K562 (cell line): ENCODE data around the gene KIF17. TPM values are rescaled to one million over a fixed set of nuclear protein-coding genes. Genes with fewer than 3 reads are reported as not detected.

Source experiments
- CBX1 ChIP-seq: sonication (generic); IDR thresholded peaks from 2 replicates; pipeline ENCODE4 v1.6.1; 2016; ENCODE audit warnings: antibody characterized with exemption, low read depth, mild to moderate bottlenecking
- DIDO1 ChIP-seq: fragments of 450-650 bp; IDR thresholded peaks from 2 replicates; pipeline ENCODE4 v1.6.1; 2016; ENCODE audit warnings: low read depth, missing biosample characterization, missing genetic modification characterization
- HNRNPK ChIP-seq: fragments of 200-400 bp; formaldehyde crosslinking; IDR thresholded peaks from one replicate; pipeline ENCODE4 v1.6.1; 2018; ENCODE audit warnings: mild to moderate bottlenecking, low read depth, low read length; ENCODE audit not compliant: poor library complexity, severe bottlenecking
- KAT7 ChIP-seq: sonication (generic); formaldehyde crosslinking; IDR thresholded peaks from 2 replicates; pipeline ENCODE4 v1.8.0; 2022; ENCODE audit warnings: missing genetic modification reagents, mild to moderate bottlenecking, borderline replicate concordance
- MEIS2 ChIP-seq: fragments of 450-650 bp; IDR thresholded peaks from 2 replicates; pipeline ENCODE4 v1.6.1; 2014; ENCODE audit warnings: mild to moderate bottlenecking; ENCODE audit not compliant: partially characterized antibody
- MTA3 ChIP-seq: fragments of 450-650 bp; formaldehyde crosslinking; IDR thresholded peaks from 2 replicates; pipeline ENCODE4 v1.6.1; 2017; ENCODE audit warnings: mild to moderate bottlenecking, borderline replicate concordance
- NFIX ChIP-seq: fragments of 250-450 bp; sonication (Bioruptor Pico); IDR thresholded peaks from 2 replicates; pipeline ENCODE4 v1.4.0; 2020; ENCODE audit warnings: low read depth, mild to moderate bottlenecking, moderate library complexity
- NRF1 ChIP-seq, 2 experiments: fragments of 450-650 bp; IDR thresholded peaks in 1 of 2; conservative IDR thresholded peaks in 1 of 2; 2 replicates each; pipeline ENCODE4 v1.6.1; 2014; ENCODE audit warnings: mild to moderate bottlenecking in 2 of 2
- PURB ChIP-seq: sonication (generic); formaldehyde crosslinking; IDR thresholded peaks from 2 replicates; pipeline ENCODE4 v1.9.0; 2021; ENCODE audit warnings: low read depth, mild to moderate bottlenecking, missing genetic modification reagents
- SMC3 ChIP-seq: conservative IDR thresholded peaks from 2 replicates; pipeline ENCODE4 v1.6.1; 2011; ENCODE audit warnings: low read depth, low read length, improper control_type of control experiment; ENCODE audit not compliant: insufficient read depth
- SNRNP70 ChIP-seq: fragments of 200-400 bp; formaldehyde crosslinking; optimal IDR thresholded peaks from 2 replicates; pipeline ENCODE3; 2017; ENCODE audit warnings: low read depth, low read length
- STAT5B ChIP-seq: fragments of 250-450 bp; sonication (Bioruptor Pico); IDR thresholded peaks from 2 replicates; pipeline ENCODE4 v1.8.0; 2021; ENCODE audit warnings: mild to moderate bottlenecking, inconsistent platforms
- TGIF2 ChIP-seq: sonication (generic); formaldehyde crosslinking; IDR thresholded peaks from 2 replicates; pipeline ENCODE4 v1.8.1; 2022; ENCODE audit warnings: mild to moderate bottlenecking, missing genetic modification reagents, moderate library complexity
- ZBTB7A ChIP-seq: IDR thresholded peaks from 2 replicates; pipeline ENCODE4 v1.6.1; 2011; ENCODE audit warnings: low read depth, mild to moderate bottlenecking, low read length, moderate library complexity, borderline replicate concordance; ENCODE audit not compliant: control insufficient read depth
- ZKSCAN8 ChIP-seq: fragments of 200-800 bp; sonication (Bioruptor generic); IDR thresholded peaks from 2 replicates; pipeline ENCODE4 v1.6.1; 2016; ENCODE audit warnings: missing genetic modification characterization, missing compliant biosample characterization
- ZNF232 ChIP-seq: sonication (generic); formaldehyde crosslinking; IDR thresholded peaks from 2 replicates; pipeline ENCODE4 v1.8.0; 2022; ENCODE audit warnings: mild to moderate bottlenecking, missing genetic modification reagents
- ZNF589 ChIP-seq: fragments of 200-800 bp; sonication (Bioruptor generic); IDR thresholded peaks from 2 replicates; pipeline ENCODE4 v1.6.1; 2016; ENCODE audit warnings: low read depth, missing genetic modification characterization, missing compliant biosample characterization
- polyA plus RNA-seq, 8 experiments: library from polyadenylated mRNA; depleted of rRNA in 4 of 8; stranded (reverse) in 5 of 8; unstranded in 3 of 8; fragments of >200 nt; fragmentation: Nextera tagmentation in 2 of 8; fragmentation: Illumina TruSeq in 1 of 8; extraction: Ambion mirVana in 2 of 8; extraction: Trizol in 1 of 8; gene quantifications; 2 replicates each; pipeline versions ENCODE4 v1.2.1 to v1.2.3, GENCODE V29; 2011 to 2014; ENCODE audit warnings: inconsistent platforms in 1 of 8, missing spikeins in 1 of 8
- total RNA-seq, 7 experiments: library from RNA; depleted of rRNA in 6 of 7; stranded (reverse); fragments of >200 nt in 6 of 7; fragmentation: Illumina TruSeq in 2 of 7; extraction: Trizol in 2 of 7; gene quantifications; 2 replicates each; pipeline versions ENCODE4 v1.2.1 to v1.2.3, GENCODE V29; 2011 to 2021; ENCODE audit warnings: low replicate concordance in 1 of 7
- TF ChIP-seq, protein P1 (sequence below): fragments of 450-650 bp; IDR thresholded peaks from 2 replicates; pipeline ENCODE4 v1.6.1; 2017; ENCODE audit warnings: antibody characterized with exemption, mild to moderate bottlenecking
- TF ChIP-seq, protein P2 (sequence below): fragments of 450-650 bp; formaldehyde crosslinking; IDR thresholded peaks from 2 replicates; pipeline ENCODE4 v1.4.0; 2020; ENCODE audit warnings: mild to moderate bottlenecking
- TF ChIP-seq, protein P3 (sequence below), 2 experiments: IDR thresholded peaks; 2 replicates each; pipeline ENCODE4 v1.6.1; 2011; ENCODE audit warnings: borderline replicate concordance in 1 of 2, control low read depth in 1 of 2, low read depth in 1 of 2, low read length in 1 of 2, mild to moderate bottlenecking in 1 of 2, mixed read lengths in 1 of 2, moderate library complexity in 1 of 2; ENCODE audit not compliant: insufficient read depth in 1 of 2, insufficient read length in 1 of 2, poor library complexity in 1 of 2, severe bottlenecking in 1 of 2; ENCODE audit errors: extremely low read depth in 1 of 2

Gene KIF17
- total and polyA plus RNA-seq, 9 of the 15 experiments (the other 6 are each of a cell fraction or from before 2014, with no cell fraction given) = 0.04 to 0.47 (median 0.18) TPM; not detected in 5

DNA sequence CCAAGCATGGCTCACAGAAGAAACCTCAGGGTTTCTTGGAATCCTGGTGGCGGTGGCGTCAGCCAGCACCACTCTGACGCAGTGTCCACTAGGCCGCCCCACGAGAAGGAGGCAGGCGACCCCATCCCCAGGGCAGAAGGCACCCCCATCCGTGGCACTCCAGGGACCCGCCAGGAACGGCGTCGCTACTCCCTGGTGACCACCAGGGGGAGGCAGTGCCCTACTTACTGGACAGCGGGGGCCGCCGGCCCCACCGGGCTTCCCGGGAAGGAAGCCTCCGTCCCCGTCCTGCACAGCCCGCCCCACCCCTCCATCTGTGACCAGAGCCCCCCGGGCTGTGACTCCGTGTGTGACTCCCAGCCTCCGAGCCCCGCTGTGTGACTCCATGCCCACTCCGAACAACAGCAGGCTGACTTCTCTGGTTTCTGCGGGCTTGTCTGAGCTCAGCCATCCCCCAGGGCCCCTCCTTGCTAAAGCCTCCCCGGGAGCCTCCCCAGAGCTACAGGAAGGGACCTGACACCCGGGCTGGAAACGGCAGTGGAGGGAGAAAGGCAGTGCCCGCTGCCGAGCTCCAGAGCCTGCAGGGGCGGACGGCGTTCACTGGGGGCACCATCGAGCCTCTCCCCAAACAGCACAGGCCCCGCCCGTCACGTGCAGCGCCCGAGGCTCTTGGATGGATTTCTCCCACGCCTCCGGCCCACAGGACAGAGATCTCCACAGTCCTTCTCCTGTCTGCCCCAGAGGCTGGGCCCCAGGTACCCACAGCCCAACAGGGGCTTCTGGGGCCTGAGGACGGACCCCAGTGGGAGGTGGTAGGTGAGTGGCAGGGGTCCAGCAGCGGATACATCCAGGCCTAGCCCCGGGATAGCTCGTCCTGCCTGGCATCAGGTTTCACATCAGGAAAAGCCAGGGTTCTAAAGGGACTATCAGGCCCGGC, 21.1 kb downstream of the KIF17 start (continued):
- TF ChIP-seq CBX1 (0 out of 2 replicates have a peak, but pooled peaks have one; percentile 27), SNRNP70 (no peak), NRF1 (conservative IDR thresholded peaks at IDR 0.05 in 1 of 2, IDR thresholded peaks at IDR 0.05 in 1 of 2) (peak in 1 of 2 experiments; percentile 28; a peak in 2 of 4 replicates), SMC3 (peak; percentile 92), NFIX (CRISPR knock-in tag) (no peak), DIDO1 (tag) (peak; percentile 72), STAT5B (CRISPR knock-in tag) (no peak), MTA3 (peak; percentile 75; the same call in 1 of the 2 replicates), ZBTB7A (peak; percentile 67; the same call in 1 of the 2 replicates), TGIF2 (CRISPR knock-in tag) (no peak), MEIS2 (no peak), KAT7 (CRISPR knock-in tag) (peak; percentile 80; the same call in 1 of the 2 replicates), ZKSCAN8 (CRISPR knock-in tag) (no peak), PURB (CRISPR knock-in tag) (no peak), ZNF232 (CRISPR knock-in tag) (0 out of 2 replicates have a peak, but pooled peaks have one; percentile 25), HNRNPK (no peak), ZNF589 (0 out of 2 replicates have a peak, but pooled peaks have one; percentile 37)
- TF ChIP-seq, protein P1, sequence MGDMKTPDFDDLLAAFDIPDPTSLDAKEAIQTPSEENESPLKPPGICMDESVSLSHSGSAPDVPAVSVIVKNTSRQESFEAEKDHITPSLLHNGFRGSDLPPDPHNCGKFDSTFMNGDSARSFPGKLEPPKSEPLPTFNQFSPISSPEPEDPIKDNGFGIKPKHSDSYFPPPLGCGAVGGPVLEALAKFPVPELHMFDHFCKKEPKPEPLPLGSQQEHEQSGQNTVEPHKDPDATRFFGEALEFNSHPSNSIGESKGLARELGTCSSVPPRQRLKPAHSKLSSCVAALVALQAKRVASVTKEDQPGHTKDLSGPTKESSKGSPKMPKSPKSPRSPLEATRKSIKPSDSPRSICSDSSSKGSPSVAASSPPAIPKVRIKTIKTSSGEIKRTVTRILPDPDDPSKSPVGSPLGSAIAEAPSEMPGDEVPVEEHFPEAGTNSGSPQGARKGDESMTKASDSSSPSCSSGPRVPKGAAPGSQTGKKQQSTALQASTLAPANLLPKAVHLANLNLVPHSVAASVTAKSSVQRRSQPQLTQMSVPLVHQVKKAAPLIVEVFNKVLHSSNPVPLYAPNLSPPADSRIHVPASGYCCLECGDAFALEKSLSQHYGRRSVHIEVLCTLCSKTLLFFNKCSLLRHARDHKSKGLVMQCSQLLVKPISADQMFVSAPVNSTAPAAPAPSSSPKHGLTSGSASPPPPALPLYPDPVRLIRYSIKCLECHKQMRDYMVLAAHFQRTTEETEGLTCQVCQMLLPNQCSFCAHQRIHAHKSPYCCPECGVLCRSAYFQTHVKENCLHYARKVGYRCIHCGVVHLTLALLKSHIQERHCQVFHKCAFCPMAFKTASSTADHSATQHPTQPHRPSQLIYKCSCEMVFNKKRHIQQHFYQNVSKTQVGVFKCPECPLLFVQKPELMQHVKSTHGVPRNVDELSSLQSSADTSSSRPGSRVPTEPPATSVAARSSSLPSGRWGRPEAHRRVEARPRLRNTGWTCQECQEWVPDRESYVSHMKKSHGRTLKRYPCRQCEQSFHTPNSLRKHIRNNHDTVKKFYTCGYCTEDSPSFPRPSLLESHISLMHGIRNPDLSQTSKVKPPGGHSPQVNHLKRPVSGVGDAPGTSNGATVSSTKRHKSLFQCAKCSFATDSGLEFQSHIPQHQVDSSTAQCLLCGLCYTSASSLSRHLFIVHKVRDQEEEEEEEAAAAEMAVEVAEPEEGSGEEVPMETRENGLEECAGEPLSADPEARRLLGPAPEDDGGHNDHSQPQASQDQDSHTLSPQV = no peak
- TF ChIP-seq, protein P2, sequence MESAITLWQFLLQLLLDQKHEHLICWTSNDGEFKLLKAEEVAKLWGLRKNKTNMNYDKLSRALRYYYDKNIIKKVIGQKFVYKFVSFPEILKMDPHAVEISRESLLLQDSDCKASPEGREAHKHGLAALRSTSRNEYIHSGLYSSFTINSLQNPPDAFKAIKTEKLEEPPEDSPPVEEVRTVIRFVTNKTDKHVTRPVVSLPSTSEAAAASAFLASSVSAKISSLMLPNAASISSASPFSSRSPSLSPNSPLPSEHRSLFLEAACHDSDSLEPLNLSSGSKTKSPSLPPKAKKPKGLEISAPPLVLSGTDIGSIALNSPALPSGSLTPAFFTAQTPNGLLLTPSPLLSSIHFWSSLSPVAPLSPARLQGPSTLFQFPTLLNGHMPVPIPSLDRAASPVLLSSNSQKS (CRISPR knock-in tag) = no peak
- TF ChIP-seq, protein P3, sequence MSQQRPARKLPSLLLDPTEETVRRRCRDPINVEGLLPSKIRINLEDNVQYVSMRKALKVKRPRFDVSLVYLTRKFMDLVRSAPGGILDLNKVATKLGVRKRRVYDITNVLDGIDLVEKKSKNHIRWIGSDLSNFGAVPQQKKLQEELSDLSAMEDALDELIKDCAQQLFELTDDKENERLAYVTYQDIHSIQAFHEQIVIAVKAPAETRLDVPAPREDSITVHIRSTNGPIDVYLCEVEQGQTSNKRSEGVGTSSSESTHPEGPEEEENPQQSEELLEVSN (IDR thresholded peaks at IDR 0.05; ENCODE audit: borderline replicate concordance in 1 of 2, extremely low read depth in 1 of 2, insufficient read depth in 1 of 2, insufficient read length in 1 of 2, low read depth in 1 of 2, low read length in 1 of 2, poor library complexity in 1 of 2, severe bottlenecking in 1 of 2) = peak; percentile 73 to 81
